Measurements from ENCODE around the gene F2RL2.

F2RL2 gene

GRCh38 chr5:76601470-76601869 lies 21.7 kb downstream of the F2RL2 start:
- TF ChIP-seq ZNF521 (tag by site-specific recombination; IDR thresholded peaks at IDR 0.05) (no peak), FEZF1 (tag by site-specific recombination; IDR thresholded peaks at IDR 0.05) (no peak), OSR2 (tag by site-specific recombination; IDR thresholded peaks at IDR 0.05) (0 out of 2 replicates have a peak, but pooled peaks have one; percentile 35), ZNF654 (tag by site-specific recombination; IDR thresholded peaks at IDR 0.05; ENCODE audit: low read depth) (peak; percentile 73), ZNF148 (tag by site-specific recombination; IDR thresholded peaks at IDR 0.05; ENCODE audit: borderline replicate concordance) (no peak), ZNF112 (tag by site-specific recombination; IDR thresholded peaks at IDR 0.05) (no peak), SALL2 (tag by site-specific recombination; IDR thresholded peaks at IDR 0.05; ENCODE audit: borderline replicate concordance) (no peak)
- H3K9me3 ChIP-seq (ENCODE audit: control insufficient read depth, insufficient read depth, low read depth, low read length): no peaks in the 10 kb centered on the region
- ChIA-PET CTCF (interaction anchor here (0.6 to 6.9 kb wide), 22 partner anchors 10 to 697 kb away, joined by 3 to 92 read pairs (median 4); partner anchors contain the start of gene AGGF1), POLR2A (no interaction called here)
- no peak overlapping the region for H3K4me3 ChIP-seq (ENCODE audit: low read depth, low read length)
- H3K4me1 ChIP-seq (ENCODE audit: control insufficient read depth, insufficient read depth, low read length): no peaks in the 10 kb centered on the region
- H3K27ac ChIP-seq (ENCODE audit: extremely low read depth, low read depth, low read length): no peak overlapping the region
- no peaks in the 10 kb centered on the region for H3K36me3 ChIP-seq (ENCODE audit: control insufficient read depth in 2 of 2, insufficient read depth in 1 of 2, low read length in 2 of 2)

GRCh38 chr5:76600716-76601115 lies 22.5 kb downstream of the F2RL2 start:
- ChIA-PET CTCF (interaction anchor here (0.6 to 6.9 kb wide), 11 partner anchors 12 to 830 kb away, joined by 3 to 92 read pairs (median 3); no protein-coding TSS in a partner anchor), POLR2A (no interaction called here)
- Histone ChIP-seq H3K4me3 (ENCODE audit: low read depth, low read length) (no peak overlapping the region), H3K36me3 (ENCODE audit: control insufficient read depth in 2 of 2, insufficient read depth in 1 of 2, low read length in 2 of 2) (no peaks in the 10 kb centered on the region), H3K4me1 (ENCODE audit: control insufficient read depth, insufficient read depth, low read length) (no peaks in the 10 kb centered on the region), H3K9me3 (ENCODE audit: control insufficient read depth, insufficient read depth, low read depth, low read length) (no peaks in the 10 kb centered on the region), H3K27ac (ENCODE audit: extremely low read depth, low read depth, low read length) (no peak overlapping the region)
- TF ChIP-seq ZBTB44 (tag by site-specific recombination; IDR thresholded peaks at IDR 0.05) (no peak), ZNF184 (tag by site-specific recombination; IDR thresholded peaks at IDR 0.05) (no peak), ZNF658 (tag by site-specific recombination; IDR thresholded peaks at IDR 0.05) (no peak), ZNF292 (tag by site-specific recombination; IDR thresholded peaks at IDR 0.05; ENCODE audit: borderline replicate concordance, low read depth) (no peak)

GRCh38 chr5:76598531-76598930 lies 24.7 kb downstream of the F2RL2 start:
- H3K27ac ChIP-seq (ENCODE audit: extremely low read depth, low read depth, low read length): no peak overlapping the region
- H3K4me3 ChIP-seq (ENCODE audit: low read depth, low read length): no peak overlapping the region
- no peaks in the 10 kb centered on the region for H3K36me3 ChIP-seq (ENCODE audit: control insufficient read depth in 2 of 2, insufficient read depth in 1 of 2, low read length in 2 of 2)
- H3K9me3 ChIP-seq (ENCODE audit: control insufficient read depth, insufficient read depth, low read depth, low read length): no peaks in the 10 kb centered on the region
- no peaks in the 10 kb centered on the region for H3K4me1 ChIP-seq (ENCODE audit: control insufficient read depth, insufficient read depth, low read length)
- POLR2A ChIA-PET: no interaction called here
- TF ChIP-seq TSHZ1 (tag by site-specific recombination; IDR thresholded peaks at IDR 0.05; ENCODE audit: borderline replicate concordance): no peak
- TF ChIP-seq ZNF18 (tag by site-specific recombination; IDR thresholded peaks at IDR 0.05): no peak
- CTCF ChIA-PET: interaction anchor here (1.3 to 6.9 kb wide), 4 partner anchors 15 to 176 kb away, joined by 3 to 92 read pairs (median 26); no protein-coding TSS in a partner anchor
